NCI-H82 treated with DMSO at 0.1 percent for 48 hours (cell line): ENCODE results near the gene NOD1.

Source experiments
- DNase-seq: peaks from one replicate; lab custom pipeline; 2025; ENCODE audit not compliant: unreplicated experiment; lab: John Stamatoyannopoulos, UW

NOD1 gene

DNA sequence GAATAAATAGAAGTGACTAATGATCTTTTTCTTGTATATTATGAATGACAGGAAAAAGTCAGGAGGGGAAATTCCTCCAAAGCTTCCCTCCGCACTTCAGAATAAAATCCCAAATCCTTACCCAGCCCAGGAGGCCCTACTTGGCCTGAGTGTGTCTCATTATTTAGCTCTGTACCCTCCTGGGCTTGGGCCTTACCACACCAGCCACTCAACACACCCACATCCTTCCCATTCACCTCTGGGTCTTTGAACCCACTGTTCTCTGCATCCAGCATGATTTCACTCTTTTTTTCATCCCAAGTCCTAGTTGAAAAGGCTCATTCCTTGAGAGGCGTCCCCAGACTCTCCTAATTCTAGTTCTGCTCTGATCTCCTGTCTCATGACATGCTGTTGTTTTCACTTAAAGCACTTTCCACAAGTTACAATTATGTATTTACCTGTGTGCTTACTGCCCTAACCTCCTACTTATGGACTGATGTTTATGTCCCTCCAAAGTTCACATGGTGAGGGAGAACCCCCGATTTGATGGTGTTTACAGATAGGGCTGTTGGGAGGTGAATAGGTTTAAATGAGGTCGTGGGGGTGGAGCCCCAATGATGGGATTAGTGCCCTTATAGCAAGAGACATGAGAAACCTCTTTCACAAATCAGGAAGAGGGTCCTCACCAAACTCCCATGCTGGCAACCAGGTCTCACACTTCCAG lies 6.4 kb downstream of the NOD1 start:
- DNase-seq, result no peak

DNA sequence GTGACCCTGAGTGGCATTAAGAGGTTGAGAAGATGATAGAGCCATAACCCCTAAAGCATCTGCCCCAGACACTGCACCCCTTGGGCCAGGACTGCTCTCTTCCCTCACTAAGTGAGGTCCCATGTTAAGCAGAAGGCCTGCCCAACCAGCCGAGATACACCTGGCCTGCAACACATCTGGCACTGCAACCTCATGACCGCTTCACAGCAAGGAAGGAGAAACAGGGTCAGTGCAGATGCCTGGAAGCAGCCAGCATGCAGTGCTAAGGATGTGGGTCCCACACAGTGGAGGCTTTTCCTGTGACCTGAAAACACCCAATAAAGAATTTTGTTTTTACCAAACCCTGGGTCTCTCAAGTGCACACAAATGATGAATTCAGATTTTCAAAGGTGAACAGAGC lies 7.4 kb downstream of the NOD1 start:
- DNase-seq, result no peak

DNA sequence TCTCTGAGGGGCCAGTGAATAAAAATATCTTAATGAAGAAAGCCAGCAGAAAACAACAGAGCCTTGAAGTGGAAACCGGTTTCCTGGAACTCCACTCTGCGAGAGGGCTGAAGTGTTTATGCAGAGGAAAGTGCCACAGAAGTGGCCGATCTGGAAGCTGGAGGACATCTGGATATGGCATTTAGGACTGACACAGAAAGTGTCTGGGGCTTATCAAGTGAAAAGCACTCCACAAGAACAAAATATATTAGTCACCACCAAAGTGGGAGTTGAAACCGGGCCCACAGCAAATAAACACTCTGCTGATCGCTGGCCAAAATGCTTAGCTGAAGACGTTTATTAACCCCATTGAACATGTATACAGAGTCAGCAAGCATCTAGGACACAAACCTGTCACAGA lies 7.8 kb downstream of the NOD1 start:
- no peak for DNase-seq

DNA sequence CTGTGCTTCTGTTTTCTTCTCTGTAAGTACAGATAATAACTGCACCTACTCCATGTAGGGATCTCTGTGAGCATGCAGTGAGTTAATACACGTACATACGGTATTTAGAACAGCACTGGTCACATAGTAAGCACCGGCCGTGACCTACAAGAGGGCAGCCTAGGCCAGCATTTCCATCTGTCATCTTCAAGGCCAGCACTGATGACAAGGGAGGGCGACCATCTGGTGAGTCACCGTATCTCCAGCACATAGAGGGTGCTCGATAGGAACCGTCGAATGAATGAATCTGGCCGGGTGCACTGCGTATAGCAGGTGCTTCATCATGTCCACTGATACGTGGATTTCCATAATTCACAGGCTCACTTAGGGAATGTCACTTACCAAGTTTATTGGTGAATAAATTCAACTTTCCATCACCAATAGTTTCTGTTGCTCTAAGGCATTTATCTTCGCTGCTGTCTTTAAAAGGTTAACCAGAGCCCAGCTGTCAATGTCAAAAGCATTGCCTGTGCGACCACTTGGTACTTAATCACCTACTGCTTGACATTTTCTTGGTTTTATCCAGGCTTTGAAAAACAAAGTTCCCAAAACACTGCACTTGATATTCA lies 8.3 kb downstream of the NOD1 start:
- DNase-seq, result peak; percentile 83

- DNase-seq, result peak; percentile 90
Observed at GRCh38 chr7:30469303-30469702, 9.3 kb downstream of the NOD1 start.

DNA sequence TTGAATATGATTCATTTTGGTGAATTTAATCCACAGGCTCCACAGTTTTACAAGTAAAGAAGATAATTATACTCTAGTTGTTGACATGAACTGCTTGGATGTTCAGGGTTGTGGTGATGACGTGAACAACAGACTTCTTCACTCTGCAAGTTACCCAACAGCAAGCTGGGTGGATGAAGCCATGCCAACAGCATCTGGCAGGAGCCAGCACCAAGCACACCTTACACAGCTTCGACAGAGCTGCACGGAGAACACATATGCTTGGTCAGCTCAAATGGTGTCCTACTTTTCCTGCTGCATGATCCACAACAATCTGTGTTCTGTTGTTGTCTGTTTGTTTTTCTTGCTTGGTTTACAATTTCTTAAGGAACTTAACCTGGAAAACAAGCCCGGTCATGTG lies 9.8 kb downstream of the NOD1 start:
- DNase-seq, result no peak

DNA sequence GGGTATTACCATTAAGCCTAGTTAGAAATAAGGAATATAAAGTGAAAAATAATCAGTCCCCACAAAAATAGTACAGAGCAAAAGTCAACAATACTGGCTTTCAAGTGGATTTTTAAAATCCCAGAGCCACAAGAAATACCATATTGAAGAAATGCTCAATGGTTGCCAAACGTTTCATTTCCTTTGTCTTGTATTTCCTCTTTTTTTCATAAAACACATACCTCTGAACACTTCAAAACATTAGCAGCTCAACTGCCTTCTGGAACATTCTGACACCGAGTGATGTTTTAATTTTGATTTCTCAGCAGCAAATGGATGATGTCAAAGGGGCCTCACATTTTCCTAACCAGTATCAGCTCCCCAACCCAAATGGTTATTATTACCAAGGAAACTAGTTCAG lies 10.5 kb downstream of the NOD1 start:
- DNase-seq, result no peak

DNA sequence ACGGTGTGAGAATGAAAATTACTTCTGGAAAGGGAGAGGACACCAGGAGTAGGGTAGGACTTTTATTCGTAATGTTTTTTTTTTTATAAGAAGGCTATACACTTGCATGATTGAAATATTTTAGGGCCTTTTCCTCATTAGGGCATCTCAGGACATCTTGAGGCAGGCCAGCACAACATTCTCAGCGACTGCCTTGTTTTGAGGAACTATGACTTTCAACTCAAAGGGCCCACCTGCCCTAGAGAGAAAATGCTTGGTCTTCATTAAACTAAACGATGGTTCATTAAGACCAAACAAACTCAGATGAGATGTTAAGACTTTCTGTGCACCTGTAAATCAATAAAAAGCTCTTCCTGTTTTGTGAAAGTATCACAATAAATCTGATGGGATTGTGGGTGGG lies 11.3 kb downstream of the NOD1 start:
- DNase-seq, result no peak

- DNase-seq, result no peak
Observed at GRCh38 chr7:30466266-30466665, 12.3 kb downstream of the NOD1 start.

- DNase-seq, result no peak
Observed at GRCh38 chr7:30465811-30466180, 12.8 kb downstream of the NOD1 start.

DNA sequence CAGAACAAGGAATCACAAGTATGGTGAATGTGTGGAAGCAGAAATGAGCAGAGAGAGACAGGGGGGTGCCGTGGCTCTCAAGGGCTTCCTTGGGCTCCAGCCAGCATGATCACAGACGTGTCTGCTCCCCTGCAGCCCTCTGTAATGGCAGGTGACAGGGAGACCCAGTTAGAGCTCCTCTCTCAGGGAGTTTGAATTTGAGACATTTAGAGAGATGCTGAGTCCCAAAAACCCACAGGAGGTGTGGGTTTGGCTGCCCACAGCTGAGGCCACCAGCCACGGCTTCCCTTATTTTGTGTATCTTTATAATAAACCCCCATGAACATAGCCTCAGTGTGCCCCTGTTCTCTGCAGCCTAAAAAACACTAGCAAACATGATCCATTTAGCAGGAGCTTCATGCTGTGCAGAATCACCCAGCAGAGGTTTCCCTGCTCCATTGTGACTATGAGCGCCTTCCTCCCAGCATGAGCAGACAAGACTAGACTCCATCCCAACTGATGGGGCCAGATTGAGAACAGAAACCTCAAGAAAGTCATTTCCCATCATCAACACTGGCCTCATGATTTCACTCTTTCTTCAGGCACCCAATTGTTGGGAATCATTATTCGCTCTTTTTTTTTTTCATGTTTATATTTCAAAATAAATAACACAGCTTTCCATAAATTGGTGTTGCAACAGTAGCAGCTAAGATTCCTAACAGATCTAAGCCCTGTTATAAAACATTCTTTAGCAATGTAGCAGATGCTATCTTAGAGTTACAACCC lies 13.4 kb downstream of the NOD1 start:
- DNase-seq, result no peak

DNA sequence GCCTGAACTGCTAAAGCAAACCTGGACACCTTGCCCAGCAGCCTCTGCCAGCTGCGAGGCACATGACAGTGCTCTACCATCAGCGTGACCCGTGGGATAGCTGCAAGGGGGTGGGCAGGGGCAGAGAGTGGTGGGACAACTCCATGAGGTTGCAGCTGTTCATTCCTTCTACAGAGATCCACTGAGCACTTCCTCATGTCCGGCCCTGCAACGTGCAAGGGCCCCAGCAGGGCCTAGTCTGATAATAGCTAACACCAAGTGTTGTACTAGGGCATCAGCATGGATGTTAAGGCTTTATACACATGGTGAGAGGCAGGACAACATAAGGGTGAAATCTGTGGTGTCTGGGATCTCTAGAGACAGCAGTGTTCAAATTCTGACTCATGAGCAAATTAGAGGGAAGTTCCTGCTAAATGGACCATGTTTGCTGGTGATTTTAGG lies 14.3 kb downstream of the NOD1 start:
- DNase-seq, result no peak

GRCh38 chr7:30463405-30464145 lies 15.0 kb downstream of the NOD1 start:
- DNase-seq, result no peak

DNA sequence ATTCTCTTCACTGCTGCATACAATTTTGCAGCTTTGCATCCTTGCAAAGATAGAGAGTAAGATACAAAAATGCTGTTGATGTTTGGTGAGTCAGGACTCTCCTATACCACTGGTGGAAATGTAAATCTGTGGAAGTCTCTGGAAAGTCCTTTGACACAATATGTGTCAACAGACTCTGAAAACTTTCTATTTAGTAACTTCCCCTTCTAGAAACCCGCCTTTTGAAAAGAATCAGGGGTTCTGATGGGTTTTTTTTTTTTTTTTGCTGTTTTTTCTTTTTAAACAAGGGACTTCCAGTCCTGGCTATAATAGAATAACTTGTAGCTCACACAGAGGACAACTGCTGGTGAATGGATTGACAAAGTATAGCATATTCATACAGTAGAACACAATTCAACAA lies 16.4 kb downstream of the NOD1 start:
- DNase-seq, result no peak

- no peak for DNase-seq
Observed at GRCh38 chr7:30460246-30460633, 18.3 kb downstream of the NOD1 start.

DNA sequence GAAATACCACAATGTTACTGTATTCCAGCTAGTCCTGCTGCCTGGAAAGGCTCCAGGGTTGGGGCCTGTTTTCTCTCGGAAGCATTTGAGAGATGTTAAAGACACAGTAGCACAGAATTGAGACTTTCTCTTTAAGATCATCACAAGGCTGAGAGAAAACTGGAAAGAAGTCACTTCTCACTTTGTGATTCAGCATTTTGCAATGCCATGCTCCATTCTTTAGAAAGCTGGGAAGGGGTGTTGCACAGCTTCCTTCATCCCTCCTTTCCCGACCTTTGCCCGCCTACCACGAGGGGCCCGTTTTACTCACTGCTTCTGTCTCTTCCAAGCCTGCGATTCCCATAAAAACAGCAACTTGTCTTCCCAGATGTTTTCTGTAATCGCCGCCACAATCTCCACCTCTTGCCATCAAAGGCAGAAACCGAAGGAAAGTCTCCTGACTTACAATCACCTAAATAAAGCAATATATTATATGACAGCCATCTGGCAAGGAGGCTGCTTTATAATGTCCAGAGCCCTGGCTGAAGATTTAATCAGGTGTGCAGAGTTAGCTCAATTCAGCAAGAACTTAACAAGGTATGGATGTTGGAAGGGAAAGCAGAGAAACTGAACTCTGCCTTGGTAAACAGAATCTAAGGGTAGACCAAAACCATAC lies 18.9 kb downstream of the NOD1 start:
- no peak for DNase-seq

DNA sequence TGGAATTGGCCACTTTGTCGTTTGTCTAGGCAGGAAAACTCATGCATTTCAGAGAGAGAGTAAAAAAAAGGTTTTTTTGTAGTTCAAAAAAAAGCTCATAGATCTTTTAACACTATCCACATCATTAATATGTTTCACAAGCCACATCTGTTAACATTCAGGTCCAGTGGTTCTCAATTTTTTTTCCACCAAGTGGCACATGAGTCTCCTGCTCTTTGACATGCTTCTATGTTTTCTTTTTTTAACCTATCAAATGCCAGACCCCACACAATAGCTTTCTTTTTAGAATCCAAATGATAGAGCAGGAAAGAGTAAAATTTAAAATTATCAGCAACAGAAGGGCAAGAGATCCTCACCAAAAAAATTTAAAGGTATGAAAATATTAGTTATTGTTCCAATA lies 20.3 kb downstream of the NOD1 start:
- DNase-seq, result no peak

DNA sequence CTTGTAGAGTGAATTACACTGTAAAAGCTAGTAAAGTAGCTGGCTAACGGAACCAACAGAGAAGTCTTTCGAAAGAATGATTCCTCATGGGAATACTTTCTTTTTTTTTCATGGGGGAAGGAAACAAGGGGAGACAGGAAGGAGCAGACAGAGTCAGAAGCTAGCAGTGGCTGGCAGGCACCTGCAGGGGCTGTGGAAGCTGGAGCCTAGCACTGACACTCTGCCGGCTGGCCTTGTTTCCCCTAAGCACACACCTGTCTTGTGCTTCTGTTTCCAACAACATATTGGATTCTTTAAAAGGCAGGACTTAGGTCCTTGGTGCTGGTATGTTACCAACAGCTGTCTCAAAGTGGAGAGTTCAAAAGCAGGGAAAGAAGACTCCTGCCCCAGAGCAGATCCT lies 24.7 kb downstream of the NOD1 start:
- DNase-seq, result no peak

GRCh38 chr7:30453016-30453415 lies 25.6 kb downstream of the NOD1 start:
- DNase-seq, result no peak

GRCh38 chr7:30452280-30452930 lies 26.2 kb downstream of the NOD1 start:
- no peak for DNase-seq
